Activated naive CD4-positive, alpha-beta T cell (primary cell): ENCODE data around the gene RABEPK.

Source experiments
- DNase-seq, 4 experiments: peaks; one replicate each; lab custom pipeline; 2025; lab: John Stamatoyannopoulos, UW

RABEPK gene

GRCh38 chr9:125243792-125244260 is 43.5 kb downstream of the RABEPK start:
- no peak for DNase-seq

GRCh38 chr9:125246261-125246667 is 45.9 kb downstream of the RABEPK start:
- no peak for DNase-seq

- DNase-seq, result no peak
Observed at GRCh38 chr9:125254231-125254630, 53.9 kb downstream of the RABEPK start.

- DNase-seq, result no peak
Observed at GRCh38 chr9:125255781-125256391, 55.5 kb downstream of the RABEPK start.

- DNase-seq, result no peak
Observed at GRCh38 chr9:125258160-125258785, 57.9 kb downstream of the RABEPK start.

GRCh38 chr9:125258832-125259534 is 58.6 kb downstream of the RABEPK start:
- DNase-seq, result no peak

- DNase-seq, result no peak
Observed at GRCh38 chr9:125260561-125260960, 60.2 kb downstream of the RABEPK start.

- peak; percentile 67 to 82 (median 74) for DNase-seq
Observed at GRCh38 chr9:125261501-125262293, 61.4 kb downstream of the RABEPK start, which contains the start of gene GAPVD1. Gene GAPVD1, plus strand, starts transcription at chr9:125261826. Its CDS starts 37,096 bp downstream, at chr9:125298922.

GRCh38 chr9:125262294-125262991 is 62.1 kb downstream of the RABEPK start:
- DNase-seq, result no peak

GRCh38 chr9:125264068-125264467 is 63.7 kb downstream of the RABEPK start:
- DNase-seq, result peak in 1 of 4 experiments; percentile 5

- DNase-seq, result no peak
Observed at GRCh38 chr9:125268394-125269013, 68.2 kb downstream of the RABEPK start.

- DNase-seq, result no peak
Observed at GRCh38 chr9:125269014-125269397, 68.7 kb downstream of the RABEPK start.

- DNase-seq, result no peak
Observed at GRCh38 chr9:125271081-125271480, 70.7 kb downstream of the RABEPK start.

- no peak for DNase-seq
Observed at GRCh38 chr9:125272697-125273096, 72.4 kb downstream of the RABEPK start.

- DNase-seq, result no peak
Observed at GRCh38 chr9:125276771-125277170, 76.4 kb downstream of the RABEPK start.

- no peak for DNase-seq
Observed at GRCh38 chr9:125277411-125277810, 77.1 kb downstream of the RABEPK start.

- no peak for DNase-seq
Observed at GRCh38 chr9:125280945-125281344, 80.6 kb downstream of the RABEPK start.
